C4-2B (cell line): Measurements from ENCODE around the gene CEP131.

Experiments used
- CTCF ChIP-seq: fragments of 450-650 bp; conservative IDR thresholded peaks from 2 replicates; pipeline ENCODE4 v1.5.1; 2017; ENCODE audit warnings: mild to moderate bottlenecking
- ZFX ChIP-seq: fragments of 450-650 bp; IDR thresholded peaks from 2 replicates; pipeline ENCODE4 v1.6.1; 2017

GRCh38 chr17:81159611-81160265, 63.0 kb downstream of the CEP131 start:
- TF ChIP-seq CTCF (no peak), ZFX (no peak)
